ENCODE measurements around the gene MPC1L.

DNA sequence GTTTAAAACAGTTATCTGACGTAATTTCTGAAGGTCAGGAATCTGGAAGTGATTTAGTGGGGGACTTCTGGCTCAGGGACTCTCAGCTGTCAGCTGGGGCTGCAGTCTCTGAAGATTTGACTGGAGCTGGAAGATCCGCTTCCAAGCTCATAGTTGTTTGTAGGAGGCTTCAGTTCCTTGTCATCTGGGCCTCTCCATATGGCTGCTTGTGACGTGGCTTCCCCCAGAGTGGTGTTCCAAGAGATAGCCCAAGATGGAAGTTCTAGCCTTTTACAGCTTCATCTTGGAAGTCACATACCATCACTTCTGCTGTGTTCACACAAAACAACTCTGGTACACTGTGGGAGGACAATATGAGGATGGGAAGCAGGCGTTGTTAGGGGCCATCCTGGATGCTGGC lies 2.1 kb downstream of the MPC1L start:
- TF ChIP-seq POLR2A (IDR thresholded peaks at IDR 0.05; ENCODE audit: low read depth, low read length) (no peak), POLR2AphosphoS5 (IDR thresholded peaks at IDR 0.05; ENCODE audit: low read depth, low read length) (no peak), TAF1 (IDR thresholded peaks at IDR 0.05; ENCODE audit: borderline replicate concordance, low read depth, low read length) (no peak)

Measured in GM12892 (cell line).